HEK293T (cell line): ENCODE measurements around the gene JPT2.
A peak's percentile ranks its signal among the peaks of the same experiment; 100 is the strongest.

ENCODE experiments used
- CTCF ChIA-PET: fragments of 350-600 bp; formaldehyde crosslinking; extraction: SDS; loops from one replicate; lab custom pipeline; 2021; ENCODE audit warnings: antibody characterized with exemption, inconsistent platforms; lab: Yijun Ruan, JAX
- POLR2A ChIA-PET: fragments of 350-600 bp; formaldehyde crosslinking; extraction: SDS; loops from one replicate; lab custom pipeline; 2020; ENCODE audit warnings: antibody characterized with exemption, inconsistent platforms; lab: Yijun Ruan, JAX
- DNase-seq: peaks from one replicate; pipeline ENCODE4 v3.0.0; 2012; ENCODE audit warnings: mixed read lengths; ENCODE audit errors: extremely low spot score
- ARNT ChIP-seq: fragments of 450-650 bp; IDR thresholded peaks from 2 replicates; pipeline ENCODE4 v1.6.1; 2017; ENCODE audit warnings: mild to moderate bottlenecking
- BHLHE40 ChIP-seq: fragments of 450-650 bp; IDR thresholded peaks from 2 replicates; pipeline ENCODE4 v1.6.1; 2016; ENCODE audit warnings: mild to moderate bottlenecking, moderate library complexity, borderline replicate concordance
- CTBP1 ChIP-seq: fragments of 450-650 bp; IDR thresholded peaks from 2 replicates; pipeline ENCODE4 v1.6.1; 2016; ENCODE audit warnings: borderline replicate concordance
- ELF4 ChIP-seq: fragments of 450-650 bp; IDR thresholded peaks from 2 replicates; pipeline ENCODE4 v1.6.1; 2017; ENCODE audit warnings: antibody characterized with exemption
- FOXA1 ChIP-seq: fragments of 450-650 bp; IDR thresholded peaks from 2 replicates; pipeline ENCODE4 v1.6.1; 2016; ENCODE audit warnings: mild to moderate bottlenecking
- FOXK2 ChIP-seq: fragments of 450-650 bp; IDR thresholded peaks from 2 replicates; pipeline ENCODE4 v1.6.1; 2016; ENCODE audit warnings: mild to moderate bottlenecking
- FOXM1 ChIP-seq: fragments of 450-650 bp; IDR thresholded peaks from 2 replicates; pipeline ENCODE4 v1.6.1; 2017; ENCODE audit warnings: mild to moderate bottlenecking, borderline replicate concordance
- HDGF ChIP-seq: fragments of 450-650 bp; IDR thresholded peaks from 2 replicates; pipeline ENCODE4 v1.6.1; 2017; ENCODE audit warnings: antibody characterized with exemption, borderline replicate concordance
- L3MBTL2 ChIP-seq: fragments of 450-650 bp; conservative IDR thresholded peaks from 2 replicates; pipeline ENCODE4 v1.6.1; 2016; ENCODE audit warnings: mild to moderate bottlenecking
- LEF1 ChIP-seq: fragments of 450-650 bp; IDR thresholded peaks from 2 replicates; pipeline ENCODE4 v1.6.1; 2017; ENCODE audit warnings: mild to moderate bottlenecking, borderline replicate concordance
- NFRKB ChIP-seq: fragments of 450-650 bp; IDR thresholded peaks from 2 replicates; pipeline ENCODE4 v1.6.1; 2016; ENCODE audit warnings: mild to moderate bottlenecking, moderate library complexity
- SP1 ChIP-seq: fragments of 450-650 bp; IDR thresholded peaks from 2 replicates; pipeline ENCODE4 v1.6.1; 2017
- SUZ12 ChIP-seq: fragments of 450-650 bp; IDR thresholded peaks from 2 replicates; pipeline ENCODE4 v1.6.1; 2016; ENCODE audit warnings: mild to moderate bottlenecking
- TARDBP ChIP-seq: fragments of 450-650 bp; IDR thresholded peaks from 2 replicates; pipeline ENCODE4 v1.6.1; 2016
- ZNF384 ChIP-seq: fragments of 450-650 bp; IDR thresholded peaks from 2 replicates; pipeline ENCODE4 v1.6.1; 2016
- TF ChIP-seq, protein P1 (sequence below): fragments of 450-650 bp; IDR thresholded peaks from 2 replicates; pipeline ENCODE4 v1.6.1; 2016

Gene JPT2

GRCh38 chr16:1647856-1648255 lies 30.2 kb upstream of the JPT2 start:
- CTCF ChIA-PET: no interaction called here
- POLR2A ChIA-PET: no interaction called here
- TF ChIP-seq FOXA1: no peak
- TF ChIP-seq HDGF: no peak
- TF ChIP-seq FOXK2: no peak
- TF ChIP-seq SUZ12: no peak
- no peak for TF ChIP-seq TARDBP
- TF ChIP-seq NFRKB: no peak
- no peak for TF ChIP-seq FOXM1
- TF ChIP-seq ZNF384: no peak
- DNase-seq: no peak

- TF ChIP-seq SP1 (no peak), LEF1 (no peak), CTBP1 (no peak), ZNF384 (no peak), TARDBP (no peak), FOXK2 (no peak), ELF4 (no peak), NFRKB (no peak), FOXA1 (no peak), BHLHE40 (no peak), FOXM1 (no peak), HDGF (no peak), L3MBTL2 (no peak), ARNT (no peak)
- TF ChIP-seq, protein P1, sequence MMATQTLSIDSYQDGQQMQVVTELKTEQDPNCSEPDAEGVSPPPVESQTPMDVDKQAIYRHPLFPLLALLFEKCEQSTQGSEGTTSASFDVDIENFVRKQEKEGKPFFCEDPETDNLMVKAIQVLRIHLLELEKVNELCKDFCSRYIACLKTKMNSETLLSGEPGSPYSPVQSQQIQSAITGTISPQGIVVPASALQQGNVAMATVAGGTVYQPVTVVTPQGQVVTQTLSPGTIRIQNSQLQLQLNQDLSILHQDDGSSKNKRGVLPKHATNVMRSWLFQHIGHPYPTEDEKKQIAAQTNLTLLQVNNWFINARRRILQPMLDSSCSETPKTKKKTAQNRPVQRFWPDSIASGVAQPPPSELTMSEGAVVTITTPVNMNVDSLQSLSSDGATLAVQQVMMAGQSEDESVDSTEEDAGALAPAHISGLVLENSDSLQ: no peak
- ChIA-PET POLR2A (interaction anchor here (2.1 kb wide), 1 partner anchor 9 kb away, joined by 4 read pairs; no protein-coding TSS in a partner anchor), CTCF (no interaction called here)
- no peak for DNase-seq
These were observed 27.9 kb upstream of the JPT2 start for GRCh38 chr16:1650131-1650530.

DNA sequence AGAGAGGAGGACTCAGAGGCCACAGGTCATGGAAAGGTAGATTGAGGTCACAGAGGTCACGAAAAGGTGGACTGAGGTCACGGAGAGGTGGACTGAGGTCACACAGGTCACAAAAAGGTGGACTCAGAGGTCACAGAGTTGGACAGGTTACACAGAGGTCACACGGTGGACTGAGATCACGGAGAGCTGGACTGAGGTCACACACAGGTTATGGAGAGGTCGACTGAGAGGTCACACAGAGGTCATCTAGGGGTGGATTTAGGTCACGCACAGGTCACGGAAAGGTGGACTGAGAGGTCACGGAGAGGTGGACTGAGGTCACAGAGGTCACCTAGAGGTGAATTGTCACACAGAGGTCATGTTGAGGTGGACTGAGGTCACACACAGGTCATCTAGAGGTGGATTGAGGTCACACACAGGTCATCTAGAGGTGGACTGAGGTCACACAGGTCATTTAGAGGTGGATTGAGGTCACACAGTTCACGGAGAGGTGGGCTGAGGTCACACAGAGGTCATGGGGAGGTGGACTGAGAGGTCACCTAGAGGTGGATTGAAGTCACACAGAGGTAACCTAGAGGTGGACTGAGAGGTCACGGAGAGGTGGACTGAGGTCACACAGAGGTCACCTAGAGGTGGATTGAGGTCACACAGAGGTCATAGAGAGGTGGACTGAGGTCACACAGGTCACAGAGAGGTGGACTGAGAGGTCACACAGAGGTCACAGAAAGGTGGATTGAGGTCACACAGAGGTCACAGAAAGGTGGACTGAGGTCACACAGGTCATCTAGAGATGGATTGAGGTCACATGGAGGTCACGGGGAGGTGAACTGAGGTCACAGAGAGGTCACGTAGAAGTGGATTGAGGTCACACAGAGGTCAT lies 26.7 kb upstream of the JPT2 start:
- ChIA-PET CTCF (no interaction called here), POLR2A (no interaction called here)
- TF ChIP-seq SP1: no peak
- TF ChIP-seq CTBP1: peak; percentile 41; the same call in 1 of the 2 replicates
- DNase-seq: no peak

GRCh38 chr16:1651974-1652312 lies 26.1 kb upstream of the JPT2 start:
- ChIA-PET CTCF (no interaction called here), POLR2A (no interaction called here)
- DNase-seq: no peak
- TF ChIP-seq ELF4: no peak
- TF ChIP-seq SUZ12: no peak
- no peak for TF ChIP-seq CTBP1
- no peak for TF ChIP-seq NFRKB
- no peak for TF ChIP-seq FOXA1
- TF ChIP-seq, protein P1: no peak
- no peak for TF ChIP-seq ARNT
- TF ChIP-seq ZNF384: no peak
- TF ChIP-seq TARDBP: no peak
- no peak for TF ChIP-seq BHLHE40
- TF ChIP-seq HDGF: no peak
- no peak for TF ChIP-seq FOXM1
- TF ChIP-seq L3MBTL2: no peak
- no peak for TF ChIP-seq SP1
- no peak for TF ChIP-seq LEF1
- no peak for TF ChIP-seq FOXK2

DNA sequence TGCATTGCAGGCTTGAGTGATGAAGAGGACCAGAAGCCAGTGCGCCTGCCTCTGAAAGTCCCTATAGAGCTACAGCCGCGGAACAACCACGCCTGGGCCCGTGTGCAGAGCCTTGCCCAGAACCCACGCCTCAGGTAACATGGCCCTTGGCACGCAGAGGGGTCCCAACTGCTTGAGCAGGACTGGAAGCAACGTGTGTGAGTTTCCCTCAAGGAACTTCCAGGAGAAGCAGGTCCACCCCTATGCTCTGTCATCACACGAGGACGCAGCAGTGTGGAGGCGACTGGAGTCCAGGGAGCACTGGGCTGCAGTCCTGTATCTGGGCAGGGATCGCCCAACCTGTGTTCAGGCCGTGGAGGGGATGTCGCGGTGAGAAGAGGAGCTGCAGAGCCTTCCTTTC lies 25.1 kb upstream of the JPT2 start:
- ChIA-PET CTCF (no interaction called here), POLR2A (no interaction called here)
- no peak for TF ChIP-seq CTBP1
- TF ChIP-seq, protein P1: no peak
- TF ChIP-seq SP1: no peak
- TF ChIP-seq NFRKB: no peak
- no peak for TF ChIP-seq ZNF384
- no peak for TF ChIP-seq HDGF
- TF ChIP-seq SUZ12: no peak
- TF ChIP-seq LEF1: no peak
- TF ChIP-seq FOXM1: no peak
- TF ChIP-seq ARNT: no peak
- no peak for TF ChIP-seq FOXK2
- no peak for DNase-seq

- DNase-seq: no peak
- TF ChIP-seq HDGF (no peak), LEF1 (no peak), ARNT (no peak), L3MBTL2 (no peak), BHLHE40 (no peak), NFRKB (no peak), FOXM1 (no peak), SP1 (no peak), CTBP1 (no peak), ELF4 (no peak), FOXA1 (no peak), FOXK2 (no peak), SUZ12 (no peak), TARDBP (no peak)
- TF ChIP-seq, protein P1: no peak
- ChIA-PET POLR2A (no interaction called here), CTCF (no interaction called here)
These were observed 23.4 kb upstream of the JPT2 start for GRCh38 chr16:1654505-1655268.
